HG03045 (cell line): ENCODE measurements around the gene FOXS1.

ENCODE experiments used
- ATAC-seq: cut with Tn5 transposase; IDR thresholded peaks from one replicate; pipeline ENCODE4 v1.9.1; 2021; ENCODE audit warnings: mild to moderate bottlenecking, moderate library complexity; ENCODE audit not compliant: unreplicated experiment

Gene FOXS1

GRCh38 chr20:31801508-31801907 is 43.9 kb downstream of the FOXS1 start:
- no peak for ATAC-seq

- no peak for ATAC-seq
Observed at GRCh38 chr20:31797364-31797763, 48.0 kb downstream of the FOXS1 start.
